K562 (cell line): ENCODE data around the gene PIK3CA. TPM values are rescaled to one million over a fixed set of nuclear protein-coding genes. Genes with fewer than 3 reads are reported as not detected.

Experiments
- ATAC-seq: fragments of 200-7000 bp; cut with Tn5 transposase; 3 replicates; pipeline ENCODE4 v1.9.1; 2020; ENCODE audit warnings: moderate library complexity
- BruUV-seq: library from RNA; stranded (reverse); fragments of 400-500 nt; replicated peaks from 2 replicates; lab custom pipeline; 2021; lab: Mats Ljungman, UMichigan
- CTCF ChIA-PET: fragments of 300-600 bp; formaldehyde crosslinking; extraction: SDS; loops from one replicate; lab custom pipeline; 2021; ENCODE audit warnings: low intra/inter-chr PET ratio; lab: Yijun Ruan, JAX
- POLR2A ChIA-PET: fragments of 300-600, 350-650 bp; sonication (Branson Sonifier 250); formaldehyde crosslinking; extraction: SDS; loops from one replicate; lab custom pipeline; 2021; ENCODE audit warnings: antibody characterized with exemption, inconsistent platforms; lab: Yijun Ruan, JAX
- DNase-seq, 4 experiments: peaks; one replicate each; pipeline versions ENCODE4 v3.0.0 to v3.0.0-alpha.2; 2011 to 2018; ENCODE audit warnings: low spot score in 3 of 4, mixed read lengths in 3 of 4; ENCODE audit errors: extremely low read depth in 1 of 4
- FAIRE-seq: peaks from 2 replicates; lab custom pipeline; 2011; peaks lifted over from hg19 to GRCh38; lab: Jason Lieb, UNC
- H2AFZ ChIP-seq: 2 replicates; pipeline ENCODE4 v1.6.0; 2011; ENCODE audit warnings: low read depth, low read length, control low read depth, inconsistent platforms
- H3K27ac ChIP-seq: fragments of 200-600 bp; 3 replicates; pipeline ENCODE4 v1.8.0; 2011; ENCODE audit warnings: low read depth, mild to moderate bottlenecking, control low read depth, inconsistent platforms, low read length, moderate library complexity, mixed read lengths; ENCODE audit errors: extremely low read depth
- H3K27me3 ChIP-seq, 2 experiments: fragments of 300-600 bp in 1 of 2; 2 replicates in 1 of 2; 3 replicates in 1 of 2; pipeline versions ENCODE4 v1.6.0 to v1.8.0; 2011; ENCODE audit warnings: inconsistent platforms in 2 of 2, low read length in 2 of 2, mild to moderate bottlenecking in 1 of 2, mixed read lengths in 1 of 2, moderate library complexity in 1 of 2; ENCODE audit not compliant: control insufficient read depth in 2 of 2, insufficient read depth in 2 of 2
- H3K36me3 ChIP-seq: fragments of 300-600 bp; 3 replicates; pipeline ENCODE4 v1.8.0; 2011; ENCODE audit warnings: mild to moderate bottlenecking, low read length, inconsistent platforms; ENCODE audit not compliant: control insufficient read depth, insufficient read depth
- H3K4me1 ChIP-seq, 2 experiments: fragments of 200-600 bp in 1 of 2; replicated peaks in 1 of 2; 2 replicates in 1 of 2; 3 replicates in 1 of 2; pipeline versions ENCODE4 v1.5.1 to v1.8.0; 2011; ENCODE audit warnings: inconsistent platforms in 2 of 2, low read length in 2 of 2, mild to moderate bottlenecking in 1 of 2, mixed read lengths in 1 of 2, moderate library complexity in 1 of 2; ENCODE audit not compliant: control insufficient read depth in 2 of 2, insufficient read depth in 2 of 2
- H3K4me2 ChIP-seq: 2 replicates; pipeline ENCODE4 v1.6.1; 2011; ENCODE audit warnings: low read length, control low read depth, inconsistent platforms, mixed read lengths; ENCODE audit not compliant: insufficient read depth
- H3K4me3 ChIP-seq: fragments of 200-600 bp; sonication (generic), shearing (Covaris generic); 2 replicates; pipeline ENCODE4 v1.5.1; 2016; ENCODE audit warnings: control low read depth, inconsistent platforms
- H3K79me2 ChIP-seq: fragments of 200-600 bp; 3 replicates; pipeline ENCODE4 v1.8.0; 2011; ENCODE audit warnings: low read length, inconsistent platforms; ENCODE audit not compliant: control insufficient read depth, insufficient read depth
- H3K9ac ChIP-seq, 2 experiments: 2 replicates each; pipeline versions ENCODE4 v1.6.0 to v1.6.1; 2011; ENCODE audit warnings: low read depth in 2 of 2, low read length in 2 of 2, control low read depth in 1 of 2, inconsistent platforms in 1 of 2, mild to moderate bottlenecking in 1 of 2, mixed read lengths in 1 of 2; ENCODE audit not compliant: insufficient read depth in 1 of 2
- H3K9me1 ChIP-seq: one replicate; pipeline ENCODE4 v1.6.0; 2011; ENCODE audit warnings: inconsistent platforms, mild to moderate bottlenecking, low read length, moderate library complexity; ENCODE audit not compliant: control insufficient read depth, insufficient read depth
- H3K9me3 ChIP-seq: replicated peaks from 2 replicates; pipeline ENCODE4 v1.5.1; 2011; ENCODE audit warnings: low read depth, low read length, inconsistent platforms; ENCODE audit not compliant: control insufficient read depth, insufficient read depth
- H4K20me1 ChIP-seq: replicated peaks from 2 replicates; pipeline ENCODE4 v1.6.1; 2011; ENCODE audit warnings: low read length, inconsistent platforms, mixed read lengths; ENCODE audit not compliant: control insufficient read depth, insufficient read depth
- DNMT1 ChIP-seq: fragments of 450-650 bp; IDR thresholded peaks from 2 replicates; pipeline ENCODE4 v1.6.1; 2016; ENCODE audit warnings: antibody characterized with exemption, mild to moderate bottlenecking
- HDAC3 ChIP-seq: fragments of 450-650 bp; IDR thresholded peaks from 2 replicates; pipeline ENCODE4 v1.6.1; 2018; ENCODE audit warnings: borderline replicate concordance, mild to moderate bottlenecking, moderate library complexity; ENCODE audit not compliant: partially characterized antibody
- HSF4 ChIP-seq: fragments of 250-450 bp; sonication (Bioruptor Pico); IDR thresholded peaks from 2 replicates; pipeline ENCODE4 v2.1.2; 2022; ENCODE audit warnings: mild to moderate bottlenecking, moderate library complexity, borderline replicate concordance
- MAFG ChIP-seq: fragments of 450-650 bp; conservative IDR thresholded peaks from 2 replicates; pipeline ENCODE4 v1.6.1; 2016; ENCODE audit warnings: missing genetic modification characterization, missing compliant biosample characterization
- MTF1 ChIP-seq: fragments of 250-450 bp; sonication (Bioruptor Pico); IDR thresholded peaks from 2 replicates; pipeline ENCODE4 v1.9.0; 2021; ENCODE audit warnings: moderate library complexity, mild to moderate bottlenecking, inconsistent platforms, borderline replicate concordance
- MYNN ChIP-seq, 2 experiments: sonication (generic); formaldehyde crosslinking in 1 of 2; IDR thresholded peaks; 2 replicates each; pipeline versions ENCODE4 v1.5.0 to v1.6.1; 2016 to 2020; ENCODE audit warnings: antibody characterized with exemption in 1 of 2, missing genetic modification reagents in 1 of 2
- PKNOX1 ChIP-seq: fragments of 450-650 bp; IDR thresholded peaks from 2 replicates; pipeline ENCODE4 v1.6.1; 2016
- RFX7 ChIP-seq: fragments of 250-450 bp; sonication (Bioruptor Pico); IDR thresholded peaks from 2 replicates; pipeline ENCODE4 v1.5.1; 2021; ENCODE audit warnings: mild to moderate bottlenecking
- SP1 ChIP-seq: sonication (generic); formaldehyde crosslinking; IDR thresholded peaks from 2 replicates; pipeline ENCODE4 v1.8.1; 2022; ENCODE audit warnings: mild to moderate bottlenecking, missing genetic modification reagents
- STAT6 ChIP-seq: sonication (generic); formaldehyde crosslinking; IDR thresholded peaks from 2 replicates; pipeline ENCODE4 v1.8.1; 2023; ENCODE audit warnings: mild to moderate bottlenecking, missing genetic modification reagents
- TRIM24 ChIP-seq, 2 experiments: fragments of 450-650 bp; IDR thresholded peaks; 2 replicates each; pipeline ENCODE4 v1.6.1; 2016
- ZNF12 ChIP-seq: sonication (generic); formaldehyde crosslinking; IDR thresholded peaks from 2 replicates; pipeline ENCODE4 v1.4.0; 2020; ENCODE audit warnings: mild to moderate bottlenecking, missing genetic modification reagents
- ZNF282 ChIP-seq: sonication (generic); formaldehyde crosslinking; IDR thresholded peaks from 2 replicates; pipeline ENCODE4 v1.8.1; 2023; ENCODE audit warnings: missing genetic modification reagents
- ZNF740 ChIP-seq, 3 experiments: fragments of 200-800 bp in 1 of 3; sonication (Bioruptor generic) in 1 of 3; sonication (generic) in 1 of 3; formaldehyde crosslinking in 1 of 3; IDR thresholded peaks; 2 replicates each; pipeline versions ENCODE4 v1.6.1 to v1.8.0; 2016 to 2022; ENCODE audit warnings: mild to moderate bottlenecking in 2 of 3, missing compliant biosample characterization in 2 of 3, missing genetic modification characterization in 2 of 3, missing genetic modification reagents in 1 of 3
- WGBS: fragments of 100-300 bp; shearing (Covaris generic); methylation state at CpG from one replicate; pipeline ENCODE4 v1.1.6; 2016; ENCODE audit warnings: low coverage, mixed read lengths; ENCODE audit not compliant: insufficient coverage; ENCODE audit errors: missing lambda C conversion rate; 5-methylcytosine and 5-hydroxymethylcytosine counted together
- in situ Hi-C: fragments of 300-500 bp; cut with MboI; formaldehyde crosslinking; loops from 4 replicates; pipeline ENCODE4 v1.15.0; 2018; ENCODE audit warnings: inconsistent platforms, mixed read lengths
- intact Hi-C: fragments of 100-400 bp; cut with micrococcal nuclease; formaldehyde crosslinking; loops from 2 replicates; pipeline ENCODE4 v1.14.2; 2022
- polyA plus RNA-seq, 8 experiments: library from polyadenylated mRNA; depleted of rRNA in 4 of 8; stranded (reverse) in 5 of 8; unstranded in 3 of 8; fragments of >200 nt; fragmentation: Nextera tagmentation in 2 of 8; fragmentation: Illumina TruSeq in 1 of 8; extraction: Ambion mirVana in 2 of 8; extraction: Trizol in 1 of 8; gene quantifications; 2 replicates each; pipeline versions ENCODE4 v1.2.1 to v1.2.3, GENCODE V29; 2011 to 2014; ENCODE audit warnings: inconsistent platforms in 1 of 8, missing spikeins in 1 of 8
- total RNA-seq, 7 experiments: library from RNA; depleted of rRNA in 6 of 7; stranded (reverse); fragments of >200 nt in 6 of 7; fragmentation: Illumina TruSeq in 2 of 7; extraction: Trizol in 2 of 7; gene quantifications; 2 replicates each; pipeline versions ENCODE4 v1.2.1 to v1.2.3, GENCODE V29; 2011 to 2021; ENCODE audit warnings: low replicate concordance in 1 of 7
- TF ChIP-seq, protein P1 (sequence below): sonication (generic); formaldehyde crosslinking; IDR thresholded peaks from 2 replicates; pipeline ENCODE4 v1.8.0; 2022; ENCODE audit warnings: mild to moderate bottlenecking, missing genetic modification reagents

Gene PIK3CA
- total and polyA plus RNA-seq, 9 of the 15 experiments (the other 6 are each of a cell fraction or from before 2014, with no cell fraction given) = 3.8 to 19.4 (median 10.8) TPM

- no peak for TF ChIP-seq ZNF740 (CRISPR knock-in tag; IDR thresholded peaks at IDR 0.05)
- TF ChIP-seq ZNF740 (tag; IDR thresholded peaks at IDR 0.05) = no peak
- TF ChIP-seq, all 486 proteins: peak for 0
These were observed 47.9 kb downstream of the PIK3CA start (continued) for GRCh38 chr3:179196098-179196497.

DNA sequence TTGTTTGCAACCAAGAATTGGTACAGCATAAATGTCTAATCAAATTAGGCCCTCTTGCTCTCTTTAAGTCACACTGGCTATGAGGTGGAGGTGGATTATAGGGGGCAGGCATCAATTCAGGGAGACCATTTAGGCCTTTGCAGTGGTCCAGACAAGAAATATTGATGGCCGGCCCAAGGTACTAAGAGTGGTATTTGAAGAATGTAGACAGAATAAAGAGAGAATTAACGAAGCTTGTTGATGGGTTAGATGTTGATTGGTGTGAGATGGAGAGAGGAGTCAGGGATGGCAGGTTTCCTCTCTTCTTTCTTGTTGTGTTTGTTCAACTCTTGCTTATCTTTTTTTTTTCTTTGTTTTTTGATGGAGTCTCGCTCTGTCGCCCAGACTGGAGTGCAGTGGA is 48.5 kb downstream of the PIK3CA start:
- H3K9ac ChIP-seq = no peak overlapping the region
- H3K36me3 ChIP-seq = peaks cover 17% of the 10 kb centered on the region; the same call in 1 of the 3 replicates
- 83% methylated on average over 4 of the region's 4 CpGs for WGBS
- H3K9me3 ChIP-seq = no peaks in the 10 kb centered on the region
- H3K9me1 ChIP-seq = no peaks in the 10 kb centered on the region
- no peaks in the 10 kb centered on the region for H3K4me1 ChIP-seq
- no peak overlapping the region for H3K4me3 ChIP-seq
- ChIA-PET CTCF (no interaction called here), POLR2A (no interaction called here)
- no peaks in the 10 kb centered on the region for H3K27me3 ChIP-seq
- BruUV-seq = no TSS peak
- DNase-seq = no peak
- no peak for FAIRE-seq
- H3K4me2 ChIP-seq = no peak overlapping the region
- intact Hi-C loops = no loop called here
- no peak overlapping the region for H2AFZ ChIP-seq
- peaks cover 19% of the 10 kb centered on the region; the same call in 1 of the 3 replicates for H3K79me2 ChIP-seq
- TF ChIP-seq, protein P1, sequence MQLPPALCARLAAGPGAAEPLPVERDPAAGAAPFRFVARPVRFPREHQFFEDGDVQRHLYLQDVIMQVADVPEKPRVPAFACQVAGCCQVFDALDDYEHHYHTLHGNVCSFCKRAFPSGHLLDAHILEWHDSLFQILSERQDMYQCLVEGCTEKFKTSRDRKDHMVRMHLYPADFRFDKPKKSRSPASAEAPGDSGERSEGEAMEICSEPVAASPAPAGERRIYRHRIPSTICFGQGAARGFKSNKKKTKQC (CRISPR knock-in tag) = no peak
- TF ChIP-seq TRIM24 (IDR thresholded peaks at IDR 0.05) (no peak), MAFG (no peak), HSF4 (CRISPR knock-in tag) (no peak), PKNOX1 (no peak), MTF1 (CRISPR knock-in tag) (no peak), RFX7 (CRISPR knock-in tag) (no peak), ZNF12 (CRISPR knock-in tag) (no peak), ZNF282 (CRISPR knock-in tag) (no peak), SP1 (CRISPR knock-in tag) (no peak), HDAC3 (no peak), DNMT1 (no peak), STAT6 (CRISPR knock-in tag) (no peak), MYNN (IDR thresholded peaks at IDR 0.05) (no peak), MYNN (CRISPR knock-in tag; IDR thresholded peaks at IDR 0.05) (no peak)
- no peak for ATAC-seq
- in situ Hi-C loops = no loop called here
- no peaks in the 10 kb centered on the region for H4K20me1 ChIP-seq
- H3K27ac ChIP-seq = no peak overlapping the region
